Measurements from ENCODE around the gene PHLDB3. TPM values are rescaled to one million over a fixed set of nuclear protein-coding genes. Genes with fewer than 3 reads are reported as not detected.

The PHLDB3 gene
- total RNA-seq, 1 experiment from 2014 or later, result 29.0 TPM

GRCh38 chr19:43552616-43553015 lies 48.1 kb upstream of the PHLDB3 start:
- Histone ChIP-seq H3K9me2 (replicated peaks; ENCODE audit: low read length) (no peaks in the 10 kb centered on the region), H3K79me2 (ENCODE audit: low read length) (no peaks in the 10 kb centered on the region), H3F3A (ENCODE audit: low read length, unreplicated experiment) (no peaks in the 10 kb centered on the region), H3K27ac (ENCODE audit: low read length) (no peak overlapping the region), H3K36me3 (ENCODE audit: low read depth, low read length) (no peaks in the 10 kb centered on the region), H3K9ac (ENCODE audit: low read length) (no peak overlapping the region), H3K4me2 (ENCODE audit: low read length) (no peak overlapping the region), H2AFZ (ENCODE audit: low read length) (no peak overlapping the region), H3K9me3 (ENCODE audit: low read length) (no peaks in the 10 kb centered on the region), H3K4me1 (ENCODE audit: insufficient read depth, low read length) (no peaks in the 10 kb centered on the region), H4K20me1 (ENCODE audit: low read length) (no peaks in the 10 kb centered on the region), H3K4me3 (ENCODE audit: low read length) (no peak overlapping the region), H3K27me3 (ENCODE audit: low read length) (no peaks in the 10 kb centered on the region)
- CTCF ChIA-PET, result no interaction called here
- ATAC-seq (no peak), DNase-seq (no peak)
- TF ChIP-seq EZH2phosphoT487 (IDR thresholded peaks at IDR 0.05; ENCODE audit: borderline replicate concordance, low read length) (no peak), CTCF (conservative IDR thresholded peaks at IDR 0.05; ENCODE audit: low read depth, low read length) (no peak), EZH2 (IDR thresholded peaks at IDR 0.05; ENCODE audit: low read length, unreplicated experiment) (no peak)
- no TSS peak for BruUV-seq (replicated peaks)
- POLR2A ChIA-PET (ENCODE audit: unreplicated experiment), result no interaction called here
- intact Hi-C loops (cut with micrococcal nuclease), result no loop called here

GRCh38 chr19:43552198-43552450 lies 47.6 kb upstream of the PHLDB3 start:
- intact Hi-C loops (cut with micrococcal nuclease), result no loop called here
- TF ChIP-seq EZH2phosphoT487 (IDR thresholded peaks at IDR 0.05; ENCODE audit: borderline replicate concordance, low read length) (no peak), EZH2 (IDR thresholded peaks at IDR 0.05; ENCODE audit: low read length, unreplicated experiment) (no peak), CTCF (conservative IDR thresholded peaks at IDR 0.05; ENCODE audit: low read depth, low read length) (no peak)
- H3K4me1 ChIP-seq (ENCODE audit: insufficient read depth, low read length), result no peaks in the 10 kb centered on the region
- H3K36me3 ChIP-seq (ENCODE audit: low read depth, low read length), result no peaks in the 10 kb centered on the region
- no peaks in the 10 kb centered on the region for H3K79me2 ChIP-seq (ENCODE audit: low read length)
- H4K20me1 ChIP-seq (ENCODE audit: low read length), result no peaks in the 10 kb centered on the region
- H3K9ac ChIP-seq (ENCODE audit: low read length), result no peak overlapping the region
- no peak for ATAC-seq
- H3F3A ChIP-seq (ENCODE audit: low read length, unreplicated experiment), result no peaks in the 10 kb centered on the region
- no peaks in the 10 kb centered on the region for H3K27me3 ChIP-seq (ENCODE audit: low read length)
- H2AFZ ChIP-seq (ENCODE audit: low read length), result no peak overlapping the region
- no TSS peak for BruUV-seq (replicated peaks)
- CTCF ChIA-PET, result no interaction called here
- H3K9me3 ChIP-seq (ENCODE audit: low read length), result no peaks in the 10 kb centered on the region
- no peaks in the 10 kb centered on the region for H3K9me2 ChIP-seq (replicated peaks; ENCODE audit: low read length)
- H3K27ac ChIP-seq (ENCODE audit: low read length), result no peak overlapping the region
- no peak overlapping the region for H3K4me2 ChIP-seq (ENCODE audit: low read length)
- POLR2A ChIA-PET (ENCODE audit: unreplicated experiment), result no interaction called here
- H3K4me3 ChIP-seq (ENCODE audit: low read length), result no peak overlapping the region
- DNase-seq, result no peak

GRCh38 chr19:43551399-43552197 lies 47.1 kb upstream of the PHLDB3 start:
- no TSS peak for BruUV-seq (replicated peaks)
- Histone ChIP-seq H2AFZ (ENCODE audit: low read length) (no peak overlapping the region), H3K79me2 (ENCODE audit: low read length) (no peaks in the 10 kb centered on the region), H3K9me3 (ENCODE audit: low read length) (no peaks in the 10 kb centered on the region), H3K36me3 (ENCODE audit: low read depth, low read length) (no peaks in the 10 kb centered on the region), H3K4me1 (ENCODE audit: insufficient read depth, low read length) (no peaks in the 10 kb centered on the region), H3K9me2 (replicated peaks; ENCODE audit: low read length) (no peaks in the 10 kb centered on the region), H3K9ac (ENCODE audit: low read length) (no peak overlapping the region), H3F3A (ENCODE audit: low read length, unreplicated experiment) (no peaks in the 10 kb centered on the region), H3K4me3 (ENCODE audit: low read length) (no peak overlapping the region), H4K20me1 (ENCODE audit: low read length) (no peaks in the 10 kb centered on the region), H3K27ac (ENCODE audit: low read length) (no peak overlapping the region), H3K27me3 (ENCODE audit: low read length) (no peaks in the 10 kb centered on the region), H3K4me2 (ENCODE audit: low read length) (no peak overlapping the region)
- DNase-seq (no peak), ATAC-seq (no peak)
- TF ChIP-seq EZH2 (IDR thresholded peaks at IDR 0.05; ENCODE audit: low read length, unreplicated experiment), result no peak
- TF ChIP-seq CTCF (conservative IDR thresholded peaks at IDR 0.05; ENCODE audit: low read depth, low read length), result no peak
- TF ChIP-seq EZH2phosphoT487 (IDR thresholded peaks at IDR 0.05; ENCODE audit: borderline replicate concordance, low read length), result no peak
- ChIA-PET POLR2A (ENCODE audit: unreplicated experiment) (no interaction called here), CTCF (no interaction called here)
- intact Hi-C loops (cut with micrococcal nuclease), result no loop called here

Measured in PC-3 (cell line).